ENCODE data around the gene VSTM4.

The VSTM4 gene

DNA sequence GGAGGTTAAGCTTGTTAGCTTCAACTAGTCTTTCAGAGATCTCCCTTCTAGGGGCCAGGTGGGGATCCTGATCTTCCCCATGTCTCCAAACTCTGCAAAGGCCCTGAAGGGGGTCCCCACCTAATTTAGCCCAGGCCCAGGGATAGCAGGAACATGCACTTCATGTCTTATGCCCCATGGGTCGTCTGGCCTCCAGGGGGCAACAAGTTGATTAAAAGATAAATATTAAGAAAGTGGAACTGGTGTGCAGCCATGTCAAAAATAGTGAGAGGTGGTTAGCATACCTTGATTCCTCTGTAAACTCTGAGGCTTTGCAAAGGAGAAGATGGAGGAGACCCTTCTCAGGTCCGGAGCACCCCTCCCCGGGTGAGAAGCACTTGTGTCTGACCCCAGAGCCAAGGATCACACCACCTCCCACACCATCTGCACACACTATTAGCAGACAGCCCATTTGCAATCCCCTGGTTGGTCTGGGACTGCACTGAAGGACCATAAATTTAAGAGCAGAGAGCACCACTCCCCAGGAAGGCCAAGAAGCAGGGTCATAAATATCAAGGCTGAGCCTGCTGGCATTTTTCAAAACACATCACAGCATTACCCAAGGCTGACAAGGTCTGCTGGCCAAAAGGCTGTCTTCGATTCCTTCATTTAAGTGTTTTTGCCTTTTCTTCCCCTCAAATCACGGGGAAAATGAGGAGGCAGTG, 131.5 kb downstream of the VSTM4 start:
- DNase-seq (ENCODE audit: low spot score): no peak
- Mint-ChIP-seq H3K4me3 (no peak overlapping the region), H3K9me3 (no peaks in the 10 kb centered on the region), H3K27ac (no peak overlapping the region), H3K27me3 (ENCODE audit: low read depth) (no peaks in the 10 kb centered on the region), H3K36me3 (ENCODE audit: low read depth) (no peaks in the 10 kb centered on the region), H3K4me1 (ENCODE audit: low read depth) (no peaks in the 10 kb centered on the region)

DNA sequence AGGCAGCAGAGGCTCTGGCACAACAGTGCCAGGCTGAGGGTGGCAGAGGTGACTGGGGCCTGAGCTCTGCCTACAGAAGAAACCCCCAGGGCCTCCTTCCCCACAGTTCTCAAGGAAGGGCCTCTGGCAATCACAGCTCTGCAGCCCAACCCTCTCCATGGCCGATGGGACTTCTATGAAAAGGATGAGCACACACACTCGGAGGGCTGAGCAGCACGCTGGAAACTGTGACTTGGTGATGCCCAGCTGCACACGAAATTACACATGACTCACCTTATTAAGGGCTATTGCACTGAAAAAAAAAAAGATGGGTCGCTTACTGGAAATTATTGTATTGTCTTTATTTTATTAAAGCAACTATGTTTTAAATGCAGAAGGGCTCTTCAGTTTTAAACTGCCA, 132.7 kb downstream of the VSTM4 start:
- DNase-seq (ENCODE audit: low spot score): no peak
- no peak overlapping the region for H3K27ac Mint-ChIP-seq
- no peaks in the 10 kb centered on the region for H3K36me3 Mint-ChIP-seq (ENCODE audit: low read depth)
- H3K27me3 Mint-ChIP-seq (ENCODE audit: low read depth): no peaks in the 10 kb centered on the region
- no peaks in the 10 kb centered on the region for H3K9me3 Mint-ChIP-seq
- no peak overlapping the region for H3K4me3 Mint-ChIP-seq
- H3K4me1 Mint-ChIP-seq (ENCODE audit: low read depth): no peaks in the 10 kb centered on the region

DNA sequence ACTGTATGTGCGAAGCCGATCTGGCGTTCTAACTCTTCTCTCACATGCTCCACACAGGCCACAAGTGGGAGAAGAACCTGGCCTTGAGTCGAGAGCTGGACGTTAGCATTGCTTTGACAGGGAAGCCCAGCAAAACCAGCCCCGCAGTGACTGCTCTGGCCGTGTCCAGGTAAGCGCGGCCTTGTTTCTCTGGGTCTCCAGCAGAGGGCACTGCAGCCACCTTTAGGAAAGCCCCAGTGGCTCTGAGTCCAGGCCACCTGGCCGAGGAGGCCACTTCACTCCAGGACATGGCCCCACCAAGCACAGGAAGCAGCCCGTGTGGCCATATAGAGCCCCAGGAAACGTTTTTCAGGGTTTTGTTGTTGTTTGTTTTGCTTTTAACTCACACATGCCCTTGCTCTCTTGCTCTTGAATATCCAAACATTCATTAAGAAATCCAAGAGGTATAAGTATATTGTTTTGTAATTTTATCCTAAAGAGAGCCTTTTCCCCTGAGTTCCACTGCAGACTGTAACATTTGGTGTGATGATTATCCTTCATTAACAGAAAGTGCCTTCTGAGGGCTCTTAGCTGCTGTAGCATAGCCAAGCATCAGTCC, 133.9 kb downstream of the VSTM4 start:
- Mint-ChIP-seq H3K27me3 (ENCODE audit: low read depth) (no peaks in the 10 kb centered on the region), H3K27ac (no peak overlapping the region), H3K4me3 (no peak overlapping the region), H3K9me3 (no peaks in the 10 kb centered on the region), H3K36me3 (ENCODE audit: low read depth) (no peaks in the 10 kb centered on the region), H3K4me1 (ENCODE audit: low read depth) (no peaks in the 10 kb centered on the region)
- peak; percentile 34 for DNase-seq (ENCODE audit: low spot score)

DNA sequence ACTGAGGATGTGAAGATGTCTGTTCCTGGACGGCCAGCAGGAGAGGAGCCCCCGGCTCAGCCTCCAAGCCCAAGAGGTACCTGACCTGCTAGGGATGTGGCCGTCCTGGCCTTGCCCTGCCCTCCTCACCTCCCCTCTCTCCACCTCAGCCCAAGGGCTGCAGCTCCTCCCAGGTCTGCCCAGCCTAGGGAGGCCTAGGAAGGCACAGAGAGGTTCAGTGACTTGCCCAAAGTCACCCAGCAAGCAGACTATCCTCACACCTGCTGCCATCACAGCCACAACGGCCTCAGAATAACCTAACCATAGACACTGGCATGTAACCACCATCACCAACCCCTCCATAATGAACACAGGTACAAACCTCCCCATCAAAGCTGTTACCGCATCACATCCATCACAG, 137.0 kb downstream of the VSTM4 start:
- no peak overlapping the region for H3K27ac Mint-ChIP-seq
- H3K4me3 Mint-ChIP-seq: no peak overlapping the region
- no peaks in the 10 kb centered on the region for H3K27me3 Mint-ChIP-seq (ENCODE audit: low read depth)
- DNase-seq (ENCODE audit: low spot score): no peak
- H3K4me1 Mint-ChIP-seq (ENCODE audit: low read depth): no peaks in the 10 kb centered on the region
- H3K9me3 Mint-ChIP-seq: no peaks in the 10 kb centered on the region
- no peaks in the 10 kb centered on the region for H3K36me3 Mint-ChIP-seq (ENCODE audit: low read depth)

DNA sequence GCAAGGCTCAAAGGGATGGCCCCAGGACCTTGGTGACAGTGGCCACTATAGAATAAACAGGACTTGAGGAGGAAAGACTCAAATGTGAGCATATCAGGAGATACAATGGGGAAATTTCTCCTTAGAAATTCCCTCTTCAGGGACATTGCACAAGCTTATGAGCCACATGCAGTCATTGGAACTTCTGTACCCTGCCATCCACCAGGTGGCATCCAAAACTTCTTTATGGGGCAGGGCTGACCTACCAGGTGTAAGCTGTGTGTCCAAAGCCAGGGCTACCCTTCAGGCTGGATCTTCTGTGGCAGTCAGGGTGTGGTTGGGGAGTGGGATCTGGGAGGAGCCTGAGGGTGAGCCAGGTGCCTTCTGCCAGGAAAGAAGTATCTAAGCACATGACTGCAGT, 139.1 kb downstream of the VSTM4 start:
- H3K4me3 Mint-ChIP-seq: no peak overlapping the region
- H3K27ac Mint-ChIP-seq: no peak overlapping the region
- H3K27me3 Mint-ChIP-seq (ENCODE audit: low read depth): peaks cover 3% of the 10 kb centered on the region
- DNase-seq (ENCODE audit: low spot score): no peak
- no peaks in the 10 kb centered on the region for H3K9me3 Mint-ChIP-seq
- no peaks in the 10 kb centered on the region for H3K36me3 Mint-ChIP-seq (ENCODE audit: low read depth)
- H3K4me1 Mint-ChIP-seq (ENCODE audit: low read depth): no peaks in the 10 kb centered on the region

DNA sequence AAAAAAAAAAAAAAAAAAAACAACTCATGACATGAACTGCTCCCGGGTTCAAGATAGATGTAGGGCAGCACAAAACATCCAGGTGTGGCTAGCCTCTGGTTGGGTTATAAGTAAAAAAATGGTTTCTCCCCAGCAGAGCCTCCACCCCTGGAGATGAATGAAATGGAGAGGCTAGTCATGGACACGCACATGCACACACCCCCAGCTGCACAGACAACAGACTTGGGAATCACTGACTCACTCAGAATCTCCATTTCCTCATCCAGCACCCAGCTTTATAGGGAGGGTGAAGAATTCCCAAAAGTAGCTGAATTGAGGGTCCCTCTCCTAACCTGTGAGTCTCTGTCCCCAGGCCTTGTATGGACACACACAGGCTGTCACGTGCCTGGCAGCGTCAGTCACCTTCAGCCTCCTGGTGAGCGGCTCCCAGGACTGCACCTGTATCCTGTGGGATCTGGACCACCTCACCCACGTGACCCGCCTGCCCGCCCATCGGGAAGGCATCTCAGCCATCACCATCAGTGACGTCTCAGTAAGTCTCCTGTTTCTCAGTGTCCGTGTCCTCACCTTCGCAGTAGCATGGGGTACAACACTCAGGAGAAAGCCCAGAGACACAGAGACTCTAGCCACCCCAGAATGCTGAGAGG, 140.7 kb downstream of the VSTM4 start:
- H3K4me1 Mint-ChIP-seq (ENCODE audit: low read depth): peaks cover 2% of the 10 kb centered on the region
- H3K27ac Mint-ChIP-seq: no peak overlapping the region
- no peak for DNase-seq (ENCODE audit: low spot score)
- peaks cover 3% of the 10 kb centered on the region for H3K27me3 Mint-ChIP-seq (ENCODE audit: low read depth)
- no peaks in the 10 kb centered on the region for H3K36me3 Mint-ChIP-seq (ENCODE audit: low read depth)
- H3K4me3 Mint-ChIP-seq: no peak overlapping the region
- H3K9me3 Mint-ChIP-seq: no peaks in the 10 kb centered on the region

DNA sequence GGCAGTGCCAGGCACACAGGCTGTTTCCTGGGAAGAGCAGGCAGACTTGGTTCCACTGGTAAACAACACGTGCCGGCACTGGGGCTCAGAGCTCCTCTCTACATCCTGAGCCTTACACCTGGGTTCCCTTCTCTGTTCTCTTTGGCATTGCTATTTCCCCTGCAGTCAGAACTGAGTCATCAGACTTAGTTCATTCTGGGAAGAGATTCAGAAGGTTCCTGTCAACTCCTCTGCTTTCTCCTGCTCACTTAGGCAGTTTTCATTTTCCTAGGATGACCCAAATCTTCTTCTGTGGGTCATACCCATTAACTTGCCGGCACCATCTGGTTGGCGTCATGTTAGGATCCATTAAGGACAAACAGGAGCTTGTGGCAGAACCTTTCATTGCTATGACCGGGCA, 142.3 kb downstream of the VSTM4 start:
- H3K4me1 Mint-ChIP-seq (ENCODE audit: low read depth): peaks cover 2% of the 10 kb centered on the region
- H3K27ac Mint-ChIP-seq: peak overlapping the region; percentile 29
- H3K36me3 Mint-ChIP-seq (ENCODE audit: low read depth): no peaks in the 10 kb centered on the region

DNA sequence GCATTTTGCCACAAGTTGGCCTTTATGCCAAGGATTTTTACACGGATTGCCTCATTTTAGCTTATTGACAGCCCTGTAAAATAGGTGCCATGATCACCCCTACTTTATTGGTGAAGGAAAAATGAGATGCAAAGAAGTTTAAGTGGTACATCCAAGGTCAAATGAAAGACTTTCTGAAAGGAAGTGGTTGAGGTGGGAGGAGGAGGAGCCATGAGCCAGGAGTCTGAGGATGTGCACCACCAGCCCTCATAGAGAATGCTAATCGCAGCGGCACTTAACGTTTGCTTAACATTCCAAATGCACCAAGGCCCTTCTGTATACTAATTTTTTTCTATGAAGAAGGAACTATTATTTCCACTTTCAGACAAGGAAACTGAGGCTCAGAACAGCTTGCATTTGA, 144.7 kb downstream of the VSTM4 start:
- Mint-ChIP-seq H3K36me3 (ENCODE audit: low read depth) (no peaks in the 10 kb centered on the region), H3K27ac (no peak overlapping the region), H3K4me3 (no peak overlapping the region), H3K4me1 (ENCODE audit: low read depth) (peaks cover 2% of the 10 kb centered on the region), H3K9me3 (no peaks in the 10 kb centered on the region), H3K27me3 (ENCODE audit: low read depth) (peaks cover 3% of the 10 kb centered on the region)
- DNase-seq (ENCODE audit: low spot score): no peak

More for the DNA sequence above, 142.3 kb downstream of the VSTM4 start:
- no peak for DNase-seq (ENCODE audit: low spot score)
- no peak overlapping the region for H3K4me3 Mint-ChIP-seq
- H3K9me3 Mint-ChIP-seq: no peaks in the 10 kb centered on the region
- H3K27me3 Mint-ChIP-seq (ENCODE audit: low read depth): peaks cover 3% of the 10 kb centered on the region

DNA sequence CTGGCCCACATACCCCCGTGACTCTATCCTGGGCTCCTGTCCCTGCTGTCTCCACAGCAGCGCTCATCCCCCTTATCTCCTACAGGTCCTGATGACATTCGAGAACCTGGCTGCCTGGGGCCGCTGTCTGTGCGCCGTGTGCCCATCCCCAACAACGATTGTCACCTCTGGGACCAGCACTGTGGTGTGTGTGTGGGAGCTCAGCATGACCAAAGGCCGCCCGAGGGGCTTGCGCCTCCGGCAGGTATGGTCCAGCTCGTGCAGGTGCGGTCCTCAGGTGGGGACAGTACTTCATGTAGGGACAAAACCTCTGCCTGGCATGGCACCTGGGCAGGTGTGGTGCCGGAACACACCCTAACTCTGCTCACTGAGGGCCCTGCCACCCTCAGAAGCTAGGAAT, 145.3 kb downstream of the VSTM4 start:
- Mint-ChIP-seq H3K4me1 (ENCODE audit: low read depth) (peaks cover 2% of the 10 kb centered on the region), H3K27ac (no peak overlapping the region), H3K36me3 (ENCODE audit: low read depth) (no peaks in the 10 kb centered on the region), H3K4me3 (no peak overlapping the region), H3K27me3 (ENCODE audit: low read depth) (peaks cover 3% of the 10 kb centered on the region), H3K9me3 (no peaks in the 10 kb centered on the region)
- no peak for DNase-seq (ENCODE audit: low spot score)

DNA sequence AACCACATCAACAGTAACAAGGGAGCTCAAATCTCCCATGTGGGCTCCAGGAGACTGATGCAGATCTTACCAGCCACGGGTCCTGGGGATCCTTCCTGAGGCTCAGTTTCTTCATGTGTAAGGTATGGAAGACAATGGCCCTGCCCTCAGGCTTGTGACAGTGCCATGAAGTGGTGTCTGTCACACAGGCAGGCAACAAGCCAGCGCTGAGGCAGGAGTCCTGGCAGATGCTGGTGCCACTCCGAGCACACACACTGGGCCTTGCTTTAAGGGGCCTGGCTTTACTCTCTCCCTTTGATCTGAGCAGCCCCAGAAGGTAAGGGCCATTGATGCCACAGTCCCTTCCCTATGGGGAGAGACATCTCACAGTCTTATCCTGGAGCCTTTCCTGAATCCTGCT, 147.3 kb downstream of the VSTM4 start:
- no peak for DNase-seq (ENCODE audit: low spot score)
- Mint-ChIP-seq H3K27me3 (ENCODE audit: low read depth) (peaks cover 3% of the 10 kb centered on the region), H3K9me3 (no peaks in the 10 kb centered on the region), H3K27ac (no peak overlapping the region), H3K36me3 (ENCODE audit: low read depth) (no peaks in the 10 kb centered on the region), H3K4me1 (ENCODE audit: low read depth) (peaks cover 2% of the 10 kb centered on the region), H3K4me3 (no peak overlapping the region)

DNA sequence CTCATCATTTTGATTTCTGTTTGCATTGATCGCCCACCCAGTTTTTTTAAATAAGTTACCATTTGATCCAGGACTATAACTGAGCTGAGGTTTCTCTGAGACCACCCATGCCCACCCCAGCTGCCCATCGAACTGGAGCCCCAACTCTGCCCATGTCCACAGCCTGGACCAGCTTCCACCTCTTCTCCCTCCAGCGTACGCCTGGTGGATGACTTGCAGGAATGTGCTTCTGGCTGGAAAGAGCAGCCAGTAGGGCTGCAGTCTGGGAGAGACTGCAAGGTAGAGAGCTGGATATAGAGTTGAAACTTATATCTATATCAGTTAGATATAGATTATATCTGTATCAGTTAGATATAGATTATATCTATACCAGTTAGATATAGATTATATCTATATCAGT, 149.9 kb downstream of the VSTM4 start:
- Mint-ChIP-seq H3K9me3 (no peaks in the 10 kb centered on the region), H3K4me3 (no peak overlapping the region), H3K4me1 (ENCODE audit: low read depth) (no peaks in the 10 kb centered on the region), H3K36me3 (ENCODE audit: low read depth) (no peaks in the 10 kb centered on the region), H3K27me3 (ENCODE audit: low read depth) (peaks cover 6% of the 10 kb centered on the region), H3K27ac (no peak overlapping the region)
- no peak for DNase-seq (ENCODE audit: low spot score)

All from T-helper 2 cell treated with Interferon-gamma antibody and Interleukin-4, amounts not matched to agents 5 μg/mL and 100 μg/mL, for 36 hours (primary cell).